Mucosa of stomach (tissue), 1 donor: Measurements from ENCODE around the gene C15orf39.
"Not testable (repeated sequence)": the region's sequence is repeated elsewhere in the genome, so short reads cannot be mapped to it uniquely, and the experiment has no call there.

Experiments used
- H3K27me3 ChIP-seq: one replicate; pipeline ENCODE4 v1.7.0; 2013; ENCODE audit warnings: mild to moderate bottlenecking, low read length; ENCODE audit not compliant: control insufficient read depth, insufficient read depth
- H3K36me3 ChIP-seq: one replicate; pipeline ENCODE4 v1.7.0; 2013; ENCODE audit warnings: low read length; ENCODE audit not compliant: control insufficient read depth, insufficient read depth
- H3K4me1 ChIP-seq: one replicate; pipeline ENCODE4 v1.7.0; 2013; ENCODE audit warnings: mild to moderate bottlenecking, low read length; ENCODE audit not compliant: control insufficient read depth, insufficient read depth
- H3K4me3 ChIP-seq: one replicate; pipeline ENCODE4 v1.7.0; 2013; ENCODE audit warnings: low read length
- H3K9ac ChIP-seq: one replicate; pipeline ENCODE4 v1.7.0; 2013; ENCODE audit warnings: mild to moderate bottlenecking, low read length, moderate library complexity
- H3K9me3 ChIP-seq: one replicate; pipeline ENCODE4 v1.7.0; 2013; ENCODE audit warnings: mild to moderate bottlenecking, low read length, moderate library complexity; ENCODE audit not compliant: control insufficient read depth
- donor health status: Pancreatic carcinoma.

The C15orf39 gene

GRCh38 chr15:75232826-75233503 is 31.3 kb downstream of the C15orf39 start:
- H3K9ac ChIP-seq: no peak overlapping the region
- no peaks in the 10 kb centered on the region for H3K36me3 ChIP-seq
- no peak overlapping the region for H3K4me3 ChIP-seq
- no peaks in the 10 kb centered on the region for H3K9me3 ChIP-seq
- H3K4me1 ChIP-seq: no peaks in the 10 kb centered on the region
- H3K27me3 ChIP-seq: peaks cover 17% of the 10 kb centered on the region

- Histone ChIP-seq H3K27me3 (peaks cover 20% of the 10 kb centered on the region), H3K9ac (no peak overlapping the region), H3K4me3 (no peak overlapping the region), H3K36me3 (no peaks in the 10 kb centered on the region), H3K9me3 (no peaks in the 10 kb centered on the region), H3K4me1 (no peaks in the 10 kb centered on the region)
Measured at GRCh38 chr15:75233504-75234190, 32.0 kb downstream of the C15orf39 start.

DNA sequence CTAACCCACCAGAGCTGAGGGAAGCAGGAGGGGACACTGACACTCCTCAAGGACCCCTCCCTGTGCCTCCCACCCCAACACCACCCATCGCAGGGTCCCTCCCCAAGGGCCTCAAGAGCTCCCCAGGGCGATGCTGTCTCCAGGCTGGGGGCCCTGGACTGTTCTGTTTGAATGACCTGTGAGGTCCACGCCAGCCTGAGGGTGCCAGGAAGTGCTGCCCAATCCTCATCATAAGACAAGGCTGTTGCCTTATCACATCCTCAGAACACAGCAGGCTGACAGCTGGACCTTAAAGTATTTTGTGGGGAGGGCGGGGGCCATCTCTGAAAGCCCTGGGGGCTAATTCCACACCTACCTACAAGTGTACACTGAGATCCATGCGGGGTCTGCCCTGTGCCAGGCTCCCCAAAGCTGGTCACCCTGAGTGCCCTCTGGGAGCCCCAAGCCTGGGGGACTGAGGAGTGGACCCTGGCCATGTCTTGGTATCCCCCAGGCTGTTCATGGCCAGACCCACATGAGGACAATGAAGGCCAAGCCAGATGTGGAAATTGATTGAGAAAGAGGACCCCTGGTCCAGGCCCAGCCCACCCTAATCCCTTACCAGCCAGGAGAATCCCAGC is 32.6 kb downstream of the C15orf39 start:
- Histone ChIP-seq H3K4me1 (no peaks in the 10 kb centered on the region), H3K9ac (no peak overlapping the region), H3K27me3 (peaks cover 20% of the 10 kb centered on the region), H3K9me3 (no peaks in the 10 kb centered on the region), H3K4me3 (no peak overlapping the region), H3K36me3 (no peaks in the 10 kb centered on the region)

DNA sequence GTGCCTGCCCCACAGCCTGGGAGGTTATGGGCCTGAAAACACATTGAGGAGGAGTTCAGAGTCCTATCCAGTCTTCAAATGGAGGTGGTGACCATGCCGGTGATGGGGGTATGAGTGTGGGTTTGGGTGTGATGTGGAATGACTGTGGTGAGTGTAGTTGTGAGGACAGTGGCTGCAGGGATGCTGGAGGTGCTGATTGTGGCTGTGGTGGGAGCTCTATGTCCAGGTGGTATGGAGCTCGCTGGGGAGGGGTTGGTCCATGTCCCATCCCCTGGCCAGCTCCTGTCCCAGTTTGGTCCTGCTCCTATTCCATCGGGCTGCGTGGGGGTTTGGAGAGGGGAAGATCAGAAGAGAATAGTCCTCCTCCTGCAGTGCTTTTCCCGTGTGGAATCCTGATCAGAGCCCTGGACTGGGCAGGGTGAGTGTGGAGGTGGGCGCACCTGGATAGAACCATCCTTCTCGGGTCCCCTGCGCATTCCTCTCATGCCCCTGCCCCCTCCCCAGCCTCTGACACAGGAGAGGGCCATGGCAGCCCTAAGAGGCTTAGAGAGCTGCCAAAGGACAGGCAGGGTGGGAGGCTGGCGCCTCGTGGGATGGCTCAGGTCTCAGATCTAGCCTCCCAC is 33.5 kb downstream of the C15orf39 start:
- Histone ChIP-seq H3K4me3 (no peak overlapping the region), H3K36me3 (no peaks in the 10 kb centered on the region), H3K4me1 (no peaks in the 10 kb centered on the region), H3K9me3 (no peaks in the 10 kb centered on the region), H3K9ac (no peak overlapping the region), H3K27me3 (peaks cover 15% of the 10 kb centered on the region)

DNA sequence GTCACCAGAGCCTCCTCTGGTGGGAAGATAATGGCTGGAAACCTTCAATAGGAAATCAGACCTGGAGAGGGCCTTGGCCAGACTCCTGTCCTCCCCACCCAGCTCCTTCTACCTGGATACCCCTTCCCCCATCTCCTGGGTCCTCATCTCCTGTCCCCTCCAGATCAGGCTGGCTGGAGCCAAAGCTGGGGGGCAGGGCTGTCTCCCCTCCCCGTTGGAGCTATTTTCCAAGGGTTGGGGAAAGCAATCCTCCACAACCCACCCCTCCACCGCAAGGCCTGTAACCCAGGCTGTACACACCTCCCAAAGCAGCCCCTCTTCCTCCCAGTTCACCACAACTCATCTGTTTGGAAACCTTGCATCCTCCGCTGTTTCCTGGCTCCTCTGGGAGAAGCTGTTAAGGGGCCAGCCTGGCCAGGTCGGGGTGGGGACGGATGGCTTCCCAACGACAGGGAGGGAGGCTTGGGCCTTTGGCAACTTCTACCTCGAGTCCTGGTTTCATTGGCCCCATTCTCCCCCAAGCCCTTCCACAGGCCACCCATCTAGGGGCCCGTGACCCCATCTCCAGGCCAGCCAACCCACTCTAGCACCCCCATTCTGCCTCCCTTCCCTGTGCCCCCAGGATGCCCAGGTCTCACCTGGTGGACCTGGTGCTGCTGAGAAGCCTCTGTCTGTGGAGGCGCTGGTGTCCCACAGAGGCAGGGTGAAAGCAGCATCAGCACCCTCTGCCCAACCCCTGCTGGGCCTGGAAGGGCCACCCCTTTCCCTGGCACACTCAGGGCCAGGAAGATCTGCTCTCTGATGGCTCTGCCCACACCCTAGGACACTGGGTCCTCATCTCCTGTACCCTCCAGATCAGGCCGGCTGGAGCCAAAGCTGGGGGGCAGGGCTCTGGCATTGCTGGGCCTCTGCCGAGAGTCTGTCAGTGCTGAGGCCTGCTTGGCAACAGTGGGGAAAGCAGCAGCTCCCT is 34.4 kb downstream of the C15orf39 start:
- Histone ChIP-seq H3K27me3 (peaks cover 15% of the 10 kb centered on the region), H3K4me1 (no peaks in the 10 kb centered on the region), H3K9ac (no peak overlapping the region), H3K9me3 (no peaks in the 10 kb centered on the region), H3K4me3 (no peak overlapping the region), H3K36me3 (no peaks in the 10 kb centered on the region)

- Histone ChIP-seq H3K4me3 (no peak overlapping the region), H3K4me1 (no peaks in the 10 kb centered on the region), H3K9ac (no peak overlapping the region), H3K27me3 (peaks cover 12% of the 10 kb centered on the region), H3K9me3 (no peaks in the 10 kb centered on the region), H3K36me3 (no peaks in the 10 kb centered on the region)
Measured at GRCh38 chr15:75237316-75237982, 35.8 kb downstream of the C15orf39 start.

GRCh38 chr15:75238150-75238549 is 36.5 kb downstream of the C15orf39 start:
- no peak overlapping the region for H3K4me3 ChIP-seq
- no peaks in the 10 kb centered on the region for H3K4me1 ChIP-seq
- H3K9ac ChIP-seq: no peak overlapping the region
- no peaks in the 10 kb centered on the region for H3K9me3 ChIP-seq
- no peaks in the 10 kb centered on the region for H3K36me3 ChIP-seq
- H3K27me3 ChIP-seq: peaks cover 5% of the 10 kb centered on the region

GRCh38 chr15:75245741-75246140 is 44.1 kb downstream of the C15orf39 start:
- not testable (repeated sequence) for H3K27me3 ChIP-seq, H3K36me3 ChIP-seq, H3K9ac ChIP-seq, H3K9me3 ChIP-seq, H3K4me3 ChIP-seq, H3K4me1 ChIP-seq

GRCh38 chr15:75248991-75249390 is 47.3 kb downstream of the C15orf39 start:
- not testable (repeated sequence) for H3K36me3 ChIP-seq, H3K4me1 ChIP-seq, H3K9ac ChIP-seq, H3K4me3 ChIP-seq, H3K27me3 ChIP-seq, H3K9me3 ChIP-seq

- H3K9me3 ChIP-seq: no peaks in the 10 kb centered on the region
- H3K9ac ChIP-seq: no peak overlapping the region
- no peaks in the 10 kb centered on the region for H3K4me1 ChIP-seq
- no peak overlapping the region for H3K4me3 ChIP-seq
- H3K27me3 ChIP-seq: peaks cover 10% of the 10 kb centered on the region
- H3K36me3 ChIP-seq: no peaks in the 10 kb centered on the region
Measured at GRCh38 chr15:75249726-75250125, 48.0 kb downstream of the C15orf39 start.

DNA sequence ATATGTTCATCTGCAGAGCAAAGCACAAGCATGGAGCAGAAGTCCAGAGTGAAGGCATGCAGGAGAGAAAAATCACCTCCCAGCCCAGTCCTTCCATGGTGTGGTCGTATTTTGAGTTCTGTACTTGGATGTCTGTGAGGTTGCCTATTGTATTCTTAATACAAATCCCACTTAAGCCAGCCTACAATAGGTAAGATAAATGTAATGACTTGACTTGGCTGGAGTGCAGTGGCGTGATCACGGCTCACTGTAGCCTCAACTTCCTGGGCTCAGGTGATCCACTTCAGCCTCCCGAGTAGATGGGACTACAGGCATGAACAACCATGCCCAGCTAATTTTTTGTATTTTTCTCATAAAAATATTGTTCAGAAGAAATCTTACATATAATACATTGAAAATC is 49.7 kb downstream of the C15orf39 start:
- not testable (repeated sequence) for H3K9ac ChIP-seq, H3K27me3 ChIP-seq, H3K9me3 ChIP-seq, H3K4me3 ChIP-seq, H3K4me1 ChIP-seq, H3K36me3 ChIP-seq
